ENCODE results near the gene TRIM58. TPM values are rescaled to one million over a fixed set of nuclear protein-coding genes. Genes with fewer than 3 reads are reported as not detected.

The TRIM58 gene
- total RNA-seq, 1 donor from 2014 or later: 0.49 TPM

- Mint-ChIP-seq H3K9me3 (peaks cover 3% of the 10 kb centered on the region), H3K36me3 (ENCODE audit: low read depth) (no peaks in the 10 kb centered on the region), H3K27me3 (no peaks in the 10 kb centered on the region), H3K27ac (no peak overlapping the region), H3K4me3 (no peak overlapping the region), H3K4me1 (no peaks in the 10 kb centered on the region)
- POLR2A ChIA-PET: no interaction called here
- TF ChIP-seq CTCF (IDR thresholded peaks at IDR 0.05): no peak
- no peak for ATAC-seq (ENCODE audit: low read depth)
- CTCF ChIA-PET: no interaction called here
- no peak for DNase-seq
- intact Hi-C loops (cut with micrococcal nuclease): no loop called here
Measured at GRCh38 chr1:247829656-247830055, 27.3 kb upstream of the TRIM58 start.

GRCh38 chr1:247833601-247834000 is 23.4 kb upstream of the TRIM58 start:
- Mint-ChIP-seq H3K4me3 (no peak overlapping the region), H3K4me1 (no peaks in the 10 kb centered on the region), H3K9me3 (no peaks in the 10 kb centered on the region), H3K27me3 (no peaks in the 10 kb centered on the region), H3K36me3 (ENCODE audit: low read depth) (no peaks in the 10 kb centered on the region), H3K27ac (no peak overlapping the region)
- ATAC-seq (ENCODE audit: low read depth): no peak
- ChIA-PET POLR2A (no interaction called here), CTCF (no interaction called here)
- DNase-seq: no peak
- no peak for TF ChIP-seq CTCF (IDR thresholded peaks at IDR 0.05)
- intact Hi-C loops (cut with micrococcal nuclease): no loop called here

- POLR2A ChIA-PET: no interaction called here
- H3K27me3 Mint-ChIP-seq: no peaks in the 10 kb centered on the region
- H3K27ac Mint-ChIP-seq: no peak overlapping the region
- ATAC-seq (ENCODE audit: low read depth): no peak
- CTCF ChIA-PET: no interaction called here
- H3K9me3 Mint-ChIP-seq: no peaks in the 10 kb centered on the region
- no peaks in the 10 kb centered on the region for H3K4me1 Mint-ChIP-seq
- H3K36me3 Mint-ChIP-seq (ENCODE audit: low read depth): no peaks in the 10 kb centered on the region
- DNase-seq: no peak
- no peak overlapping the region for H3K4me3 Mint-ChIP-seq
- intact Hi-C loops (cut with micrococcal nuclease): no loop called here
- no peak for TF ChIP-seq CTCF (IDR thresholded peaks at IDR 0.05)
Measured at GRCh38 chr1:247840818-247841217, 16.2 kb upstream of the TRIM58 start.

GRCh38 chr1:247841796-247842195 is 15.2 kb upstream of the TRIM58 start, which contains the start of gene OR11L1:
Gene OR11L1, minus strand, starts transcription at chr1:247841896. Its CDS starts 0 bp downstream, at chr1:247841896.
- H3K27ac Mint-ChIP-seq: no peak within 1 kb of the TSS
- CTCF ChIA-PET: no interaction called here
- no peaks in the 10 kb centered on the region for H3K9me3 Mint-ChIP-seq

GRCh38 chr1:247843411-247843810 is 13.6 kb upstream of the TRIM58 start:
- DNase-seq (no peak), ATAC-seq (ENCODE audit: low read depth) (no peak)
- intact Hi-C loops (cut with micrococcal nuclease): no loop called here
- H3K9me3 Mint-ChIP-seq: no peaks in the 10 kb centered on the region
- H3K4me1 Mint-ChIP-seq: no peaks in the 10 kb centered on the region
- H3K27me3 Mint-ChIP-seq: no peaks in the 10 kb centered on the region
- ChIA-PET POLR2A (no interaction called here), CTCF (no interaction called here)
- no peak for TF ChIP-seq CTCF (IDR thresholded peaks at IDR 0.05)
- no peak overlapping the region for H3K27ac Mint-ChIP-seq
- H3K36me3 Mint-ChIP-seq (ENCODE audit: low read depth): no peaks in the 10 kb centered on the region
- no peak overlapping the region for H3K4me3 Mint-ChIP-seq

More at GRCh38 chr1:247841796-247842195, 15.2 kb upstream of the TRIM58 start, which contains the start of gene OR11L1:
- no peak for DNase-seq
- intact Hi-C loops (cut with micrococcal nuclease): no loop called here
- no peak for ATAC-seq (ENCODE audit: low read depth)
- no peaks in the 10 kb centered on the region for H3K36me3 Mint-ChIP-seq (ENCODE audit: low read depth)
- TF ChIP-seq CTCF (IDR thresholded peaks at IDR 0.05): no peak
- POLR2A ChIA-PET: no interaction called here
- no peaks in the 10 kb centered on the region for H3K4me1 Mint-ChIP-seq
- no peaks in the 10 kb centered on the region for H3K27me3 Mint-ChIP-seq
- H3K4me3 Mint-ChIP-seq: no peak within 1 kb of the TSS

Data from activated B cell treated with CpG ODN at 0.5 μM for 24 hours (primary cell).